Esophagus muscularis mucosa (tissue), 4 donors: ENCODE measurements around the gene EPC2.

ENCODE experiments used
- CTCF ChIP-seq, 3 experiments: fragments of 200-600 bp in 2 of 3; fragments of 450-650 bp in 1 of 3; sonication (generic) in 2 of 3; IDR thresholded peaks; one replicate each; pipeline ENCODE4 v1.5.1; 2017 to 2019; ENCODE audit warnings: antibody characterized with exemption in 3 of 3, mild to moderate bottlenecking in 2 of 3, moderate library complexity in 1 of 3
- EP300 ChIP-seq: sonication (generic); formaldehyde crosslinking; IDR thresholded peaks from one replicate; pipeline ENCODE4 v1.6.1; 2017; ENCODE audit warnings: antibody characterized with exemption
- POLR2A ChIP-seq: fragments of 450-650 bp; IDR thresholded peaks from one replicate; pipeline ENCODE4 v1.6.1; 2017; ENCODE audit warnings: antibody characterized with exemption, moderate library complexity, mild to moderate bottlenecking, low read depth
- POLR2AphosphoS5 ChIP-seq, 2 donors: sonication (generic); formaldehyde crosslinking; IDR thresholded peaks; one replicate each; pipeline ENCODE4 v1.6.1; 2017; ENCODE audit warnings: antibody characterized with exemption in 2 of 2

DNA sequence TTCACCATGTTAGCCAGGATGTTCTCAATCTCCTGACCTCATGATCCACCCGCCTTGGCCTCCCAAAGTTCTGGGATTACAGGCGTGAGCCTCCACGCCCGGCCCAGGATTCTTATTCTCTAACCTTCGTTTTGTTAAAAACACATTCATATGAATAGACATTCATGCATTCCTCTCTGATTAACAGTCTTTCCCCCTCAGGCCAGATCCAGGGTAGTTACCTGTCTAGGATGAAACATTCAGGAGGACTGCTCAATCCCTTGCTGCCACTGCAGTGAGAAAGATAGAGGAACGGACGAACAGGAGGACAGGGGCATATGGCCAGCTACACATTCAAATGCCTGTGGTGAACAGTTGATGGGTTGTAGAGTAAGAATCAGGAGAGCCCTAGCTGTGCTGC, 39.6 kb upstream of the EPC2 start:
- TF ChIP-seq EP300 (no peak), POLR2A (no peak), CTCF (IDR thresholded peaks at IDR 0.05) (no peak), POLR2AphosphoS5 (IDR thresholded peaks at IDR 0.05) (no peak)
